Nephron (organoid): Measurements from ENCODE around the gene GGN.

ENCODE experiments used
- H3K27ac Mint-ChIP-seq, 3 experiments: 2 replicates each; pipeline ENCODE4 v1.8.0; 2020; ENCODE audit warnings: mixed read lengths in 3 of 3, mild to moderate bottlenecking in 2 of 3, moderate library complexity in 1 of 3
- H3K27me3 Mint-ChIP-seq: 2 replicates; pipeline ENCODE4 v1.8.0; 2021; ENCODE audit warnings: low read depth, mild to moderate bottlenecking, moderate library complexity, mixed read lengths
- H3K36me3 Mint-ChIP-seq: 2 replicates; pipeline ENCODE4 v1.8.0; 2020; ENCODE audit warnings: low read depth, mixed read lengths
- H3K4me1 Mint-ChIP-seq: 2 replicates; pipeline ENCODE4 v1.8.0; 2020; ENCODE audit warnings: mixed read lengths
- H3K4me3 Mint-ChIP-seq, 3 experiments: 2 replicates each; pipeline ENCODE4 v1.8.0; 2020; ENCODE audit warnings: mild to moderate bottlenecking in 3 of 3, mixed read lengths in 3 of 3, moderate library complexity in 2 of 3
- H3K9me3 Mint-ChIP-seq: 2 replicates; pipeline ENCODE4 v1.8.0; 2020; ENCODE audit warnings: mixed read lengths
- CTCF ChIP-seq, 3 experiments: fragments of 200-600 bp; sonication (generic); IDR thresholded peaks; one replicate each; pipeline ENCODE4 v1.5.0; 2021; ENCODE audit warnings: antibody characterized with exemption in 3 of 3; ENCODE audit not compliant: unreplicated experiment in 3 of 3

Gene GGN

DNA sequence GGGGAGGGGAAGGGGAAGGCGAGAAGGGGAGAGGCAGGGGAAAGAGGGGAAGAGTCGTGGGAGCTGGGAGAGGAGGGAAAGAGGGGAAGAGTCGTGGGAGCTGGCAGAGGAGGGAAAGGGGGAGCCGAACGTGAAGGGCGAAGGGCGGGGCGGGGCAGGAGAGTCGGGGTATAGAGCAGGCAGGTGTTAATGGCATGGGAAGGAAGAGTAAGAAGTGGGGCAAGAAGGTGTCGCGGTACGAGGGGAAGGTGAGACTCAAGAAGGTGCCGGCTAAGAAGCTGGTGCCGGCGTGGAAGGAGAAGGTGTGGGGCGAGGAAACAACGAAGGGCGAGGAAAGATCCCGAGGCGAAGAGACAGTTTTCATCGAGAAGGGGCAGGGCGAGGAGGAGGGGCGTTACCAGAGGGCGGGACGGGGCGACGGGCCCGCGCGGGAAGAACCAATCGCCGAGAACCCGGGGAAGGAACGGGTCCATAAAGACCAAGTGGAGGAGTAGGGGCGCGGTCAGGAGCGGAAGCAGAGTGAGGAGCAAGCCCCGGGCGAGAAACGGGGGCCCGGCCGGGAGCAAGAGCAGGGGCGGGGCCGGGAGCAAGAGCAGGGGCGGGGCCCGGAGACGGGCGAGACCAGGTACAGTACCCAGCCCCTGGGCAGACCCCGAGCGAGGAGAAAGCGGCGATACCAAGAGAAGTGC is 51.7 kb downstream of the GGN start:
- peaks cover 6% of the 10 kb centered on the region for H3K36me3 Mint-ChIP-seq
- peaks cover 11% of the 10 kb centered on the region for H3K4me1 Mint-ChIP-seq
- H3K27me3 Mint-ChIP-seq: peaks cover 3% of the 10 kb centered on the region
- no peak for TF ChIP-seq CTCF (IDR thresholded peaks at IDR 0.05; ENCODE audit: unreplicated experiment in 3 of 3)
- H3K27ac Mint-ChIP-seq: peak overlapping the region; percentile 49 to 97 (median 93)
- no peaks in the 10 kb centered on the region for H3K9me3 Mint-ChIP-seq
- peak overlapping the region; percentile 92 to 97 (median 93) for H3K4me3 Mint-ChIP-seq
